HEK293 (cell line): ENCODE results near the gene LY6G5B.

Experiments used
- CTCF ChIP-seq: fragments of 450-650 bp; formaldehyde crosslinking; IDR thresholded peaks from 2 replicates; pipeline ENCODE4 v1.5.1; 2016; ENCODE audit warnings: missing biosample characterization, missing genetic modification characterization
- REST ChIP-seq: fragments of 450-650 bp; formaldehyde crosslinking; IDR thresholded peaks from 2 replicates; pipeline ENCODE4 v1.5.1; 2016; ENCODE audit warnings: missing biosample characterization, missing genetic modification characterization
- ZNF112 ChIP-seq: fragments of 450-650 bp; formaldehyde crosslinking; IDR thresholded peaks from 2 replicates; pipeline ENCODE4 v1.5.0; 2017; ENCODE audit warnings: missing biosample characterization, missing genetic modification characterization
- ZNF768 ChIP-seq: fragments of 450-650 bp; formaldehyde crosslinking; IDR thresholded peaks from 2 replicates; pipeline ENCODE4 v1.5.1; 2018; ENCODE audit warnings: missing biosample characterization, mild to moderate bottlenecking, missing genetic modification characterization

- no peak for TF ChIP-seq ZNF768 (tag by site-specific recombination)
- TF ChIP-seq CTCF (tag by site-specific recombination), result peak; percentile 35; the same call in 1 of the 2 replicates
- TF ChIP-seq REST, result no peak
- TF ChIP-seq ZNF112, result no peak
Observed at GRCh38 chr6:31652925-31653724, 16.7 kb upstream of the LY6G5B start.
